Suprapubic skin (tissue), 4 donors: ENCODE results near the gene CFAP46.

ENCODE experiments used
- CTCF ChIP-seq, 2 donors: fragments of 200-600 bp in 1 of 2; fragments of 450-650 bp in 1 of 2; sonication (generic) in 1 of 2; IDR thresholded peaks; one replicate each; pipeline ENCODE4 v1.5.1; 2016 to 2019; ENCODE audit warnings: antibody characterized with exemption in 2 of 2, mild to moderate bottlenecking in 1 of 2, moderate library complexity in 1 of 2
- POLR2A ChIP-seq, 2 donors: fragments of 450-650 bp; IDR thresholded peaks; one replicate each; pipeline ENCODE4 v1.6.1; 2017; ENCODE audit warnings: antibody characterized with exemption in 2 of 2, mild to moderate bottlenecking in 2 of 2, moderate library complexity in 2 of 2
- POLR2AphosphoS5 ChIP-seq, 3 donors: sonication (generic); formaldehyde crosslinking; IDR thresholded peaks; one replicate each; pipeline ENCODE4 v1.6.1; 2017; ENCODE audit warnings: antibody characterized with exemption in 3 of 3

GRCh38 chr10:132807621-132808049, 134.7 kb downstream of the CFAP46 start:
- TF ChIP-seq POLR2A (IDR thresholded peaks at IDR 0.05): no peak
- TF ChIP-seq CTCF (IDR thresholded peaks at IDR 0.05): no peak
- TF ChIP-seq POLR2AphosphoS5 (IDR thresholded peaks at IDR 0.05): no peak
